Tibial artery (tissue), 4 donors: ENCODE data around the gene FOXN1.
A peak's percentile ranks its signal among the peaks of the same experiment; 100 is the strongest.

ENCODE experiments used
- DNase-seq, 2 donors: peaks; one replicate each; pipeline ENCODE4 v3.0.0-alpha.2; 2019
- H3K27ac ChIP-seq, 2 donors: fragments of 200-600 bp; sonication (generic) in 1 of 2; 1 replicate in 1 of 2; 2 replicates in 1 of 2; pipeline ENCODE4 v1.5.1; 2018 to 2019; ENCODE audit warnings: mild to moderate bottlenecking in 1 of 2
- H3K27me3 ChIP-seq, 2 donors: fragments of 200-600 bp; sonication (generic) in 1 of 2; one replicate each; pipeline versions ENCODE4 v1.5.1 to v1.6.0; 2016 to 2019
- H3K36me3 ChIP-seq, 3 donors: fragments of 200-600 bp; sonication (generic) in 2 of 3; one replicate each; pipeline ENCODE4 v1.5.1; 2016 to 2019; ENCODE audit warnings: mild to moderate bottlenecking in 2 of 3
- H3K4me1 ChIP-seq, 4 donors: fragments of 200-600 bp; sonication (generic) in 2 of 4; 1 replicate in 3 of 4; 2 replicates in 1 of 4; pipeline ENCODE4 v1.5.1; 2016 to 2019
- H3K4me3 ChIP-seq, 2 donors: fragments of 200-600 bp; sonication (generic) in 1 of 2; 1 replicate in 1 of 2; 2 replicates in 1 of 2; pipeline ENCODE4 v1.5.1; 2018 to 2019; ENCODE audit warnings: mild to moderate bottlenecking in 2 of 2
- H3K9me3 ChIP-seq, 3 donors: fragments of 200-600 bp; sonication (generic) in 1 of 3; one replicate each; pipeline ENCODE4 v1.5.1; 2016 to 2019
- intact Hi-C: fragments of 100-400 bp; cut with DNase I; formaldehyde crosslinking; loops from one replicate; pipeline ENCODE4 v1.15.0; 2023; ENCODE audit warnings: low total_unique reads
- TF ChIP-seq, protein P1 (sequence below), 2 experiments: fragments of 200-600 bp in 1 of 2; fragments of 450-650 bp in 1 of 2; IDR thresholded peaks; one replicate each; pipeline ENCODE4 v1.5.1; 2017 to 2019; ENCODE audit warnings: antibody characterized with exemption in 2 of 2, mild to moderate bottlenecking in 1 of 2, moderate library complexity in 1 of 2

Gene FOXN1

DNA sequence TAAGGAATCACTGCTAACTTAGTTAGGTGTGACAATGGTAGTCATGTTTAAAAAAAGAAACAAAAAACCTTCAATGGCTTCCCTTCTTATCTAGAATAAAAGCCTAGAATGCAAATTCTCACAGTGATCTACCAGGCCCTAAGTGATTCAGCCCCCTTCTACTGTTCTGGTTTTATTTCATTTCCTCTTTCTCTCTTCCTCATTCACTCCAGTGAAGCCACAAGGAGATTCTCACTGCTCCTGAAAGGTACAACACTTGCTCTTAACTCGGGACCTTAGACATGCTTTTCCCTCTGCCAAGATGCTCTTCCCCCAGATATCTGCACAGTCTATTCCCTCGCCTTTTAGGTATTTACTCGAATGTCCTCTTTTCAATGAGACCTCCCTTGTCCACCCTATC lies 61.5 kb downstream of the FOXN1 start:
- Histone ChIP-seq H3K4me1 (peaks cover 0 to 26% (median 18%) of the 10 kb centered on the region in 4 donors), H3K9me3 (no peaks in the 10 kb centered on the region), H3K27me3 (no peaks in the 10 kb centered on the region), H3K27ac (no peak overlapping the region), H3K36me3 (peaks cover 6 to 29% (median 13%) of the 10 kb centered on the region in 3 donors), H3K4me3 (no peak overlapping the region)
- DNase-seq = no peak
- intact Hi-C loops = no loop called here
- TF ChIP-seq, protein P1, sequence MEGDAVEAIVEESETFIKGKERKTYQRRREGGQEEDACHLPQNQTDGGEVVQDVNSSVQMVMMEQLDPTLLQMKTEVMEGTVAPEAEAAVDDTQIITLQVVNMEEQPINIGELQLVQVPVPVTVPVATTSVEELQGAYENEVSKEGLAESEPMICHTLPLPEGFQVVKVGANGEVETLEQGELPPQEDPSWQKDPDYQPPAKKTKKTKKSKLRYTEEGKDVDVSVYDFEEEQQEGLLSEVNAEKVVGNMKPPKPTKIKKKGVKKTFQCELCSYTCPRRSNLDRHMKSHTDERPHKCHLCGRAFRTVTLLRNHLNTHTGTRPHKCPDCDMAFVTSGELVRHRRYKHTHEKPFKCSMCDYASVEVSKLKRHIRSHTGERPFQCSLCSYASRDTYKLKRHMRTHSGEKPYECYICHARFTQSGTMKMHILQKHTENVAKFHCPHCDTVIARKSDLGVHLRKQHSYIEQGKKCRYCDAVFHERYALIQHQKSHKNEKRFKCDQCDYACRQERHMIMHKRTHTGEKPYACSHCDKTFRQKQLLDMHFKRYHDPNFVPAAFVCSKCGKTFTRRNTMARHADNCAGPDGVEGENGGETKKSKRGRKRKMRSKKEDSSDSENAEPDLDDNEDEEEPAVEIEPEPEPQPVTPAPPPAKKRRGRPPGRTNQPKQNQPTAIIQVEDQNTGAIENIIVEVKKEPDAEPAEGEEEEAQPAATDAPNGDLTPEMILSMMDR (IDR thresholded peaks at IDR 0.05) = no peak

GRCh38 chr17:28569446-28569845 lies 63.3 kb downstream of the FOXN1 start:
- Histone ChIP-seq H3K36me3 (peaks cover 0 to 12% (median 0%) of the 10 kb centered on the region in 3 donors), H3K9me3 (no peaks in the 10 kb centered on the region), H3K4me1 (peaks cover 0 to 27% (median 18%) of the 10 kb centered on the region in 4 donors), H3K27ac (no peak overlapping the region), H3K27me3 (no peaks in the 10 kb centered on the region), H3K4me3 (no peak overlapping the region)
- TF ChIP-seq, protein P1 (IDR thresholded peaks at IDR 0.05) = no peak
- DNase-seq = no peak
- intact Hi-C loops = no loop called here

DNA sequence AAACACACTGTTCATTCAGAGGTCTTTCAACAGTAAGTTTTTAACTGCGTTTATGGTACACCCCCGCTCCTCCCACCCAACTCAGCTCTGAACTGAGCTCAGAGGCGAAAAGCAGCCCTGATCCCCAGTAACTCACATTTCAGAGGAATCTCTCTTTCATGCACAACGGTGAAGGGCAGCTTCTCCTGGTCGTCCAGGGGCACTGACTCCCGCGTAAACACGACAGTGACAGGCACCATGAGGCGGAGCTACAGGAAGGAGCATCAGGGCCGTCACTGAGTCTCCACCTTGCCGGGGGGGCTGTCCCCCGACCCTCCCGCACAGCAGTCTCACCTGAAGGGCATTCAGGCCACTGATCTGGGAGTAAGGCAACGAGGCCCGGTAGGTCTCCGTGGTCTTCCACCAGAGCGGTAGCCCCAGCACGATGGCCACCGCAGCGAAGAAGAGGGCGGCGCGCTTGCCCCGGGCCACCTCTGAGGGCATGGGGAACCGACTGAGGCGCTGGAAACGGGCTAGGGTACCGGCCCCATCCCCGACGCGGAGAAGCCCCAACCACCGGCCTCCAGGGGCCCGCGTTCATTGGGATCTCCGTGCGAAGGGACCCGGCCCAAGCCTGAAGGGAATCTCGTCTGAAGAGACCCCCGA lies 64.7 kb downstream of the FOXN1 start:
- peaks cover 0 to 8% (median 0%) of the 10 kb centered on the region in 3 donors for H3K36me3 ChIP-seq
- H3K4me1 ChIP-seq = peaks cover 0 to 27% (median 19%) of the 10 kb centered on the region in 4 donors
- DNase-seq = no peak
- TF ChIP-seq, protein P1 (IDR thresholded peaks at IDR 0.05) = no peak
- H3K27me3 ChIP-seq = no peaks in the 10 kb centered on the region
- intact Hi-C loops = no loop called here
- H3K4me3 ChIP-seq = peak overlapping the region; percentile 97
- no peaks in the 10 kb centered on the region for H3K9me3 ChIP-seq
- peak overlapping the region; percentile 87 to 93 for H3K27ac ChIP-seq

DNA sequence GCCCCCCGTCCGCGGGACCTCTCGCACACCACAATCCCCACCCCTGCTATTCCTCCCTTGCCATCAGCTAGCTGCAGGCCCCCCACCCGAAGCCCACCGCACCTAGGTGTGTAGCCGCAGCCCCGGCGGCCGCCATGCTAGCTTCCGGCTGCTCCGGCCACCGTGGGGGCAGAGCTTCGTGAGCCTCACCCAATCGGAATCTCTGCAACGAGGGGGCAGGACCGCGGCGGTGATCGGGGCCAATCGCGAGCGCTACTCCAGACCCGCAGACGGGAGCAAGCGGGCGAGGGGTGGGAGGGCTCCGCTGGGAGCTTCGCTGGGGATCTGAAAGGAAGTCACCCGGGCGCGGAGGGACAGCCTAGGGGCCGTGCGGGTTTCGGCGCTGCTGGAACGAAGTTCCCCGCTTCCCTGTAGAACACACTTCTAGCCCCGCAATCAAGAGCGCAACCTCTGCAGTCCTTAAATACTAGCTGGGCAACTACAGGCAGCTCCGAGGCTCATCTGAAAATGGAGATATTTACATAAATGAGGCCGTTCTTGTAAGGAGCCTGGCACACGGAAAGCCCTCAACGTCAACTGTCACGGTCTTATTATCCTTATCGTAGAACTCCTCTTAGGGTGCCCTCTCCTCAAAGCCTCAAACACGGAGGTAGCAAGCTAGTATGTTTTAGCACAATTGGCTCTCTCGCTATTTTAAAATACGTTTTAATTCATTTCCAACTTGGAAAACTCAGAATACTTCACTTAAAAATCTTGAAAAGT lies 65.4 kb downstream of the FOXN1 start, which contains the start of gene PIGS:
Gene PIGS (minus strand): TSS at position 164 of the 762 bp plus-strand sequence. CDS start 28 bp downstream, at position 136.
- Histone ChIP-seq H3K27me3 (no peaks in the 10 kb centered on the region), H3K27ac (peak within 1 kb of the TSS; percentile 87 to 93), H3K36me3 (peaks cover 0 to 6% (median 0%) of the 10 kb centered on the region in 3 donors), H3K4me1 (peaks cover 0 to 27% (median 21%) of the 10 kb centered on the region in 4 donors), H3K9me3 (no peaks in the 10 kb centered on the region), H3K4me3 (peak within 1 kb of the TSS; percentile 97)
- DNase-seq = peak; percentile 93 to 97
- TF ChIP-seq, protein P1 (IDR thresholded peaks at IDR 0.05) = no peak
- intact Hi-C loops = no loop called here

- H3K36me3 ChIP-seq = no peaks in the 10 kb centered on the region
- no peaks in the 10 kb centered on the region for H3K27me3 ChIP-seq
- TF ChIP-seq, protein P1 (IDR thresholded peaks at IDR 0.05) = no peak
- peaks cover 0 to 34% (median 25%) of the 10 kb centered on the region in 4 donors for H3K4me1 ChIP-seq
- no peaks in the 10 kb centered on the region for H3K9me3 ChIP-seq
- H3K27ac ChIP-seq = peak overlapping the region; percentile 87 to 93
- no peak for DNase-seq
- H3K4me3 ChIP-seq = peak overlapping the region; percentile 97
- intact Hi-C loops = no loop called here
Observed at GRCh38 chr17:28572259-28573039, 66.3 kb downstream of the FOXN1 start.
